ENCODE data around the gene PHF21A. TPM values are rescaled to one million over a fixed set of nuclear protein-coding genes. Genes with fewer than 3 reads are reported as not detected.
"Not testable (repeated sequence)": the region's sequence is repeated elsewhere in the genome, so short reads cannot be mapped to it uniquely, and the experiment has no call there.

PHF21A gene
- total RNA-seq, 2 experiments from 2014 or later, result 45.4 to 49.0 TPM

DNA sequence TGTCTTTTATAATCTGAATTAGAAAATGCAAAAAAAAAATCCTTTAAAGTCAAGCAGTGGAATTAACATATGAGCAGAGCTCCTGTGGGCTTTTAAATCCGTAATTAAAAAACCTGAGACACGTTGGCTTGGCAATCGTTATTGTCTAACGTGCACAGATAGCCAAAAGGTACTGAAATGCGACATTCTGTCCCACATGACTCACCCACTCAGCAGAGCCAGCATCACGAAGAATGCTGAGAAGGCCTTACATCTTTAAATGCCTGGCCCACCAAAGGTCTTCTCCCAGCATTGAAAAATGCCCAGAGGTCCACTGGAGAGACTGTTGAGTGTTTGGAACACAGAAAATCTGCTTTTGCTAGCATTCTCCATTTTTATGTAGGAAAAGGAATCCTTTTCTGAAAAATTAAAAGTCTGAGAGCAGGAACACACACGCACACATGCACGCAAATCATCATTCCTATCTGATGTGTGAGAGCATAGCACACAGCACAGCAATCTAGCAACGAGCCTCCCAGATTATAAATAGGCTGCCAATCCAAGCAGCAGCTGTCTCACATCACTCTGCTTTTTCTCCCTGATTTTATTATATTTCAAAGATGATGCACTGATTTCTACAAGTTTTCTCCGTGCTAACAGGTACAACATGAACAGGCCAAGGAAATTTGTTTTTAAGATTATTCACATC lies 94.5 kb downstream of the PHF21A start:
- POLR2A ChIA-PET, result no interaction called here
- no peak for DNase-seq
- H3K27ac Mint-ChIP-seq, result no peak overlapping the region

DNA sequence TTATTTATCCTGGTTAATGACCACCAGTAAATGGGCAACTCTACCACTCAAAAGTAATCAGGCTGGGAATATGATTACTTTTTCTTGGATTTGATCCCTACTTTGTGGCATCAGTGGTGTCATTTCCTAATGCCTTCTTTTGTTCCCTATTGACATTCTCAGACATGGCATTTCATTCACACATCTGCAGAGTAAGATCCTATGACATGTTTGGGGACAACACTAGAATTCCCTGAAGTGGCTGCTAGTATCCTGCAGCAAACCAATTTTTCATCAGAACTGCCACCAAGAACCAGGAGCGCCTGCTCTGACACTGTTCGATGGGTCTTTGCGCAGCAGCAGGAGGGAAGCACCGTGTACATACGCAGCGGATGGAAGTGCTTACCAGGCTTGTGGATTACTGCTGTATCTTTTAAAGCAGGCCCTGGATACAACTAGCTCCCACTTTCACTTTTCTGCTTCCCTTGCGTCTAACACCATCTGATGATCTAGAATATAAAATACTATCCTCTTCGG lies 101.1 kb downstream of the PHF21A start:
- Mint-ChIP-seq H3K4me1 (no peaks in the 10 kb centered on the region), H3K27ac (no peak overlapping the region), H3K4me3 (no peak overlapping the region), H3K9me3 (no peaks in the 10 kb centered on the region), H3K27me3 (no peaks in the 10 kb centered on the region), H3K36me3 (peaks cover 2% of the 10 kb centered on the region)
- POLR2A ChIA-PET, result no interaction called here
- DNase-seq, result no peak
- ATAC-seq (ENCODE audit: low read depth), result no peak

More for the DNA sequence above, 94.5 kb downstream of the PHF21A start:
- no peak for ATAC-seq (ENCODE audit: low read depth)
- Mint-ChIP-seq H3K36me3 (no peaks in the 10 kb centered on the region), H3K4me1 (no peaks in the 10 kb centered on the region), H3K27me3 (no peaks in the 10 kb centered on the region), H3K4me3 (no peak overlapping the region), H3K9me3 (no peaks in the 10 kb centered on the region)

DNA sequence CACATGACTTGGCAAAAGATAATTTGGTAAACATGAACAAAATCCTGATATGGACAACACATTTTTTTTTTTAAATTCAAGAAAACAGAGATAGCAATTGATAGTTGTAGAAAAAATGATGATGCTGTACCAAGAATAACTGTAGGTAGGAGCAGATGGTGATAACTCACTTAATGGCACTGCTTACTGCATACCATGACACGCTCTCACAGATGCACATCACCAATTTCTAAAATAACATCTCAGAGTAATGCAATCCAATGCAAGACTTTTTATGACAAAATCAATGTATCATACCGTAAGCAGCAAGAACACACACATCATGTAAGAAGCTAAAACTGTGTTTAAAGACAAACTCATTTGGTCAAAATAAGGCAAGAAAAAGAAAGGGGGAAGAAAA lies 102.6 kb downstream of the PHF21A start:
- DNase-seq (no peak), ATAC-seq (ENCODE audit: low read depth) (no peak)
- peaks cover 2% of the 10 kb centered on the region for H3K9me3 Mint-ChIP-seq
- no peaks in the 10 kb centered on the region for H3K27me3 Mint-ChIP-seq
- no peak overlapping the region for H3K27ac Mint-ChIP-seq
- H3K4me3 Mint-ChIP-seq, result no peak overlapping the region
- POLR2A ChIA-PET, result no interaction called here
- peaks cover 4% of the 10 kb centered on the region for H3K36me3 Mint-ChIP-seq
- no peaks in the 10 kb centered on the region for H3K4me1 Mint-ChIP-seq

DNA sequence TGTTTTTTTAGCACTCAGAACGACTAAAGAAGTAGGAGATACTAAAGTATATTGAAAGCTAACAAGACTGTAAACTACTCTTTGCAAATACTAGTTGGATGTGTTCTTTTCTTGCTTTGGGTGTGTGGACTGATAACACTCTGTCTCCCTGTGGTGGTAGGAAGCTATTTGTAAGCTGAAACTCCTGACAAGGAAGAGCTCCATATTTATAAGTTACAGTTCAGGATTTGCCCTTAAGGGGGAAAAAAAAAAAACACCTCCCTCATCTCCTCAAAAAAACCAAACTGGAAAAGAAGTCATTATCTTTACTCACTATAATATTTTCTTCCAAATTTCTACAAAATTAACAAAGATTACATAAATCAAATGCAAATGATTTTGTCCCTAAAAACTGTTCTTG lies 103.9 kb downstream of the PHF21A start:
- POLR2A ChIA-PET, result no interaction called here
- H3K4me3 Mint-ChIP-seq, result no peak overlapping the region
- H3K27ac Mint-ChIP-seq, result no peak overlapping the region

DNA sequence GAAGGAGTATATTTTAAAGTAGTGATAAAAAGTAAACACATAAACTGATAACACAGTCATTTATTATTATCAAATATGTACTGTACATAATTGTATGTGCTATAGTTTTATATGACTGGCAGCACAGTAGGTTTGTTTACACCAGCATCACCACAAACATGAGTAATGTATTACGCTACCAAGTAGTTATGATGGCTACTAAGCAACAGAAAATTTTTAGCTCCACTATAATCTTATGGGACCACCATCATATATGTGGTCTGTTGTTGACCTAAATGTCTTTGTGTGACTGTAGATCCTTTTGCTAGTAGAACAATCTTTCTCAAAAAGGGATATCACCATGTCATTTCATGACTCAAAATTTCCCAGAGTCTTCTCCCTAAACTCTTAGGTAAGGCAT lies 105.3 kb downstream of the PHF21A start:
- POLR2A ChIA-PET, result no interaction called here
- H3K4me1 Mint-ChIP-seq, result no peaks in the 10 kb centered on the region

More for the DNA sequence above, 103.9 kb downstream of the PHF21A start:
- DNase-seq (no peak), ATAC-seq (ENCODE audit: low read depth) (no peak)
- H3K4me1 Mint-ChIP-seq, result no peaks in the 10 kb centered on the region
- H3K27me3 Mint-ChIP-seq, result no peaks in the 10 kb centered on the region
- H3K36me3 Mint-ChIP-seq, result peaks cover 4% of the 10 kb centered on the region
- peaks cover 2% of the 10 kb centered on the region for H3K9me3 Mint-ChIP-seq

DNA sequence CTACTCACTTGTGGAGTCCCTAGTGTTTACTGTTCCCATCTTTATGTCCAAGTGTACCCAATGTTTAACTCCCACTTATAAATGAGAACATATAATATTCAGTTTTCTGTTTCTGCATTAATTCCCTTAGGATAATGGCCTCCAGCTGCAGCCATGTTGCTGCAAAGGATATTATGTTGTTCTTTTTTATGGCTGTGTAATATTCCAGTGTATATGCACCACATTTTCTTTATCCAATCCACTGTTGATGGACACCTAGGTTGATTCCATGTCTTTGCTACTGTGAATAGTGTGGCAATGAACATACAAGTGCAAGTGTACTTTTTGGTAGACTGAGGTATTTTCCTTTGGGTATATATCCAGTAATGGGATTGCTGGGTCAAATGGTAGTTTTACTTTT lies 107.1 kb downstream of the PHF21A start:
- H3K4me1 Mint-ChIP-seq; H3K27me3 Mint-ChIP-seq; DNase-seq; POLR2A ChIA-PET; H3K27ac Mint-ChIP-seq; H3K4me3 Mint-ChIP-seq; H3K36me3 Mint-ChIP-seq; H3K9me3 Mint-ChIP-seq; ATAC-seq (ENCODE audit: low read depth): not testable (repeated sequence)

More for the DNA sequence above, 105.3 kb downstream of the PHF21A start:
- Mint-ChIP-seq H3K27ac (no peak overlapping the region), H3K36me3 (peaks cover 4% of the 10 kb centered on the region), H3K27me3 (no peaks in the 10 kb centered on the region), H3K9me3 (peaks cover 2% of the 10 kb centered on the region), H3K4me3 (no peak overlapping the region)
- ATAC-seq (ENCODE audit: low read depth) (no peak), DNase-seq (no peak)

DNA sequence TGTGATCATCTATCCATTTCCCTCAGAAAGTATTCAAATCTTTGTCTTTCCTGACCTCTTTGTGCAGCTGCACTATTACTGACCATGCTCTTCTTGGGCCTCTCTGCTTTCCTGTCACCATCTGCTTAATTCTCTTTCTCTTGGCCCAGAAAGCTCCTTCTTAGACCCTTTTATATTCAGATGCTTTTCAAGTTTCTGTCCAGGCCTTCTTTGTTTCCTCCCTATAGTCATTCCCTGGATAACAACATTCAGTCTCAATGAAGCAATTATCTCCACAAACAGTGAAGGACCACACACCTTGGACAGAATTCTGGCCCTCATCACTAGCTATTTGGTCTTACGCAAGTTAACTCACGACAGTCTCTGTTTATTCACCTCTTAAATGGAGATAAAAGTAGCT lies 109.1 kb downstream of the PHF21A start:
- Mint-ChIP-seq H3K27ac (no peak overlapping the region), H3K9me3 (peaks cover 2% of the 10 kb centered on the region), H3K4me1 (no peaks in the 10 kb centered on the region), H3K36me3 (peaks cover 4% of the 10 kb centered on the region), H3K4me3 (no peak overlapping the region), H3K27me3 (no peaks in the 10 kb centered on the region)
- ATAC-seq (ENCODE audit: low read depth) (no peak), DNase-seq (no peak)
- POLR2A ChIA-PET, result no interaction called here

DNA sequence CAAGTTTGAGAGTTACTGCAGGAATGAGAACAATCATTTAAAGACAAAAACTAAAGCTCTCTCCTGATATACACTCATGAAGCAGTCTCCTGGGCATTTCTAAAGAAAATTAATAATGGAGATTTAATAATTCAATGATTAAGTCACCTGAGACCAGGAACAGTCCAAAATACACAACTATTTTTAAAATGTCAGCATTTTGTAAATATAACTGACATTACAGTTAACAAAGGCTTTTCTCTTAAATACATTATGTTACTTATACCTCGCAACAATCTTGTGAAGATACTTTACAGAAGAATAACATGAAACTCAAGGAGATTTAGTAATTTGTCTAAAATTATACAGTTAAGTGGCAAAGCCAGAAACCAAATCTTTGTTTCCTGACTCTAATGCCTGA lies 111.2 kb downstream of the PHF21A start:
- DNase-seq (no peak), ATAC-seq (ENCODE audit: low read depth) (no peak)
- Mint-ChIP-seq H3K27me3 (no peaks in the 10 kb centered on the region), H3K4me3 (no peak overlapping the region), H3K27ac (no peak overlapping the region), H3K36me3 (peaks cover 2% of the 10 kb centered on the region), H3K9me3 (peaks cover 2% of the 10 kb centered on the region), H3K4me1 (no peaks in the 10 kb centered on the region)
- POLR2A ChIA-PET, result no interaction called here

DNA sequence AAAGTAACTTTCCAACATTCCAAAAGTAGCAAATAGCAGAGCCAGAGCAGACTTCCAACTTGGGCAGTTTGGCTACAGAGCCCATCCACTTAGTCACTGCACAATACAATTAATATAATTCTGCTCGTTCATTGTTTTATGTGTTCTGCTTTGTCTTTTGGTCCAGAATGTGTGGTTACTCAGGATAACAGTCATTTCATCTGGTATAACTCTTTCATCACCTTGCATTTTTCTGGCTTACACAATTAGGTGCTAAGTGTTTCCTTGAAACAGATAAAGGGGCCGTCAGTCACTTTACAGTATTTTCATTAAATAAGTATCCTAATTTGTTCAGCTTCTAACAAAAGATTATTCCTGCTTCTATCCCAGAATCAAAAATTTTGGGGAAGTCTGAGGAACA lies 111.6 kb downstream of the PHF21A start:
- H3K36me3 Mint-ChIP-seq, result no peaks in the 10 kb centered on the region
- no peaks in the 10 kb centered on the region for H3K4me1 Mint-ChIP-seq
- no peak overlapping the region for H3K27ac Mint-ChIP-seq
- DNase-seq (no peak), ATAC-seq (ENCODE audit: low read depth) (no peak)
- H3K27me3 Mint-ChIP-seq, result no peaks in the 10 kb centered on the region
- no peak overlapping the region for H3K4me3 Mint-ChIP-seq
- H3K9me3 Mint-ChIP-seq, result no peaks in the 10 kb centered on the region
- POLR2A ChIA-PET, result no interaction called here

DNA sequence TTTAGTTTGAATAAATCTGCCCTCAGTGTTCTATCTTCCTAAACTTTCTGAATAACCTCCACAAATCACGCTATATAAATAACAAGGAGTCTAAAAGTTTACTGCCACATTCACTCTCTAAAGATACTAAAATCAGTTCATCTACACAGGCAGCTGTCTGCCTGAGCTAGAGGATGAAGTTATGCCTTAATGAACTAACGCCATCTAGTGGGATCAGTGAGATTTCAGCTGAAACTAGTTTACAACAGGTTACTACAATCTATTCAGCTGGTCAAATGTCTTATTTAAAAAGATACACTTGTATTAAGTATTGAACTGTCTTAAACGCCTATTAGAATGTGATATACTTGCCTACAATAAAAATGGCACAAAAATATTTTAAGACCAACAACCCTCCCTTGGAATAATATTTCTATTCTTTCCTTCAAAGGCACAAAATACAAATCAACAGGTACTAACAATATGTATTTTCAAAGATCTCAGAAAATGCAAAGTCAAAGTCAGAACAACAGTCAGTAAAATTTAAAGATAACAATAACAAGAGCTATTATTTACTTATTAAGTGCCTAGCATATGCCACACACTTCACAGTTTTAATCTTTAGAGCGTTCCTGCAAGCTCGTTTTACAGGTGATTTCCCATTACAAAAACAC lies 114.7 kb downstream of the PHF21A start:
- peak; percentile 88 for ATAC-seq (ENCODE audit: low read depth)
- no peak overlapping the region for H3K27ac Mint-ChIP-seq
- H3K36me3 Mint-ChIP-seq, result no peaks in the 10 kb centered on the region
- no peaks in the 10 kb centered on the region for H3K4me1 Mint-ChIP-seq
- no peaks in the 10 kb centered on the region for H3K9me3 Mint-ChIP-seq
- POLR2A ChIA-PET, result interaction anchor here (0.6 to 0.7 kb wide), 2 partner anchors 89 to 172 kb away, joined by 3 to 4 read pairs; partner anchors contain the start of gene PEX16
- DNase-seq, result no peak
- H3K27me3 Mint-ChIP-seq, result no peaks in the 10 kb centered on the region
- H3K4me3 Mint-ChIP-seq, result no peak overlapping the region

DNA sequence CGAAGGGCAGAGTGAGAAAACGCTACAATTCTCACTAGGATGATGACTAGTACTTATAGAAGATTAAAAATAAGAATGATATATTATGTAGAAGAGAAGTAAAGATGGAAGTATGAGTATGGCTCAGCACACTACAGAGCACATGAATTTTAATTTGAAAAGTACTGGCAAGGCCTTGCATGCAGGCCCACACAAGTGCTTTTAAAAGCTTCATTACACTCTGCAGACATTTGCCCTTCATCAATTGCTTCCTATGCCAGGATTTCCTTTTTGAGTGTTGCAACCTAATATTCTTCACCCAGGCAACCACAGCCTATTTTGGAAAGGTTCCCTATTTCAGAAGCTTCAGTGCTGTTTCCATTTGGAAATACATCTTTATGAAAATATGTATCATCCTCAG lies 117.7 kb downstream of the PHF21A start:
- Mint-ChIP-seq H3K27me3 (no peaks in the 10 kb centered on the region), H3K9me3 (no peaks in the 10 kb centered on the region), H3K4me3 (no peak overlapping the region), H3K36me3 (no peaks in the 10 kb centered on the region), H3K27ac (no peak overlapping the region), H3K4me1 (no peaks in the 10 kb centered on the region)
- no peak for DNase-seq
- POLR2A ChIA-PET, result no interaction called here
- no peak for ATAC-seq (ENCODE audit: low read depth)

DNA sequence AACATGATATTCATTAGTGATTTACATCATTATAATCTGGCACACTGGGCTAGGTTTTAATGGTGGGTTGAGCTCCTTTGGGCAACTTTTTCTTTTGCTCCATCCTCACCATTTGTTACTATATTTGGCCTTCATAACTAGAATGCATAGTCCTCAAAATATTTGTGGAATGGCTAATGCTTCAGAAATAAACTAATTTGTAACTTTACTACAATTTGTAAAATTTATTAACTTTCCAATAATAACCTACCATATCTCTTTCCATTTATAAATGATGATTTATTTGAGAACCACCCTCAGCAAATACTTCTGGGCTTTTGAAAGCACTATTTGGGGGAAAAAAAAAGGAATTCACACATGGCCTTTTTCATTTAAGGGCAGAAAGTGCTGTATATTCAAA lies 119.1 kb downstream of the PHF21A start:
- Mint-ChIP-seq H3K4me1 (no peaks in the 10 kb centered on the region), H3K27ac (no peak overlapping the region), H3K4me3 (no peak overlapping the region), H3K9me3 (no peaks in the 10 kb centered on the region), H3K27me3 (no peaks in the 10 kb centered on the region), H3K36me3 (no peaks in the 10 kb centered on the region)
- no peak for ATAC-seq (ENCODE audit: low read depth)
- POLR2A ChIA-PET, result no interaction called here
- no peak for DNase-seq

DNA sequence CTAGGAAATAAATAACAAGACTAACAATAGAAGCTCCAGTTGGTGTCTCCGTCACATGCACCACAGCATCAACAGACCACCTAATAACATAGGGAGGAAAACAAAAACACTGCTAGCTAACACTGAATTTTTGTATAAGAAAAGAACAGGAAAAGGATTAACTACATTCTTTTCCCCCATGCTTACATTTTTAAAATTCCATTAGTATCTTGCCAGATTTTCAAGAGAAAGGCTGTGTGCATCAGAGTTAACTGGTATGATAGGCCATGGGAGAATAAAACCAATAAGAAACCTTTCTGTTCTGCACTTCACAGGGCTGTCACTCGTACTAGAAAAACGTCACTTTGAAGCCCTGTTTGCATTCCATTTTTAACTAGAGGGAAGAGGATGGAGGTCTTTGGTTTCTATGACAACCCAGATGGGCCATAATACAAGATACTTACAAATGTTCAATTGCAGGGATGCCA lies 119.8 kb downstream of the PHF21A start:
- no peak overlapping the region for H3K4me3 Mint-ChIP-seq
- H3K27ac Mint-ChIP-seq, result no peak overlapping the region
- H3K4me1 Mint-ChIP-seq, result no peaks in the 10 kb centered on the region
- no peaks in the 10 kb centered on the region for H3K9me3 Mint-ChIP-seq
- POLR2A ChIA-PET, result no interaction called here
- no peaks in the 10 kb centered on the region for H3K27me3 Mint-ChIP-seq
- no peaks in the 10 kb centered on the region for H3K36me3 Mint-ChIP-seq
- DNase-seq (no peak), ATAC-seq (ENCODE audit: low read depth) (no peak)

DNA sequence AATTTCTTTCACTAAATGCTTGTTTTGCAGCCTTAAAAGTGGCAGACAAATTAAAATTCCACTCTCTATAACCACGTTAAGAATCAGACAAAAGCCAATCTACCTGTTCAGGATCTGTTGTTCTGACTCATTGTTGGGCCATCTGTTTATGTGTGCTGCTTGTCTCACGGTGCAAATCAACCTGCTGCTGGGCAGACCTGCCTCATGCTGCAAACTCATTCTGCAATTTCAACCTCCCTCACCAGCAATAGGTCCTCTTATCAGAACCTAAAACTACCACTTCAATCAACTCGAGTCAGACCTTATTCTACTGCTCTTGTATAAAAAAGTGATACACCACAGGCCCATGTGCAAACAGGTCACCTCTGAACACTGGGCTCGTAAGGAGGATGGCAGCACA lies 123.7 kb downstream of the PHF21A start:
- DNase-seq (no peak), ATAC-seq (ENCODE audit: low read depth) (no peak)
- no peaks in the 10 kb centered on the region for H3K27me3 Mint-ChIP-seq
- H3K4me3 Mint-ChIP-seq, result no peak overlapping the region
- H3K36me3 Mint-ChIP-seq, result no peaks in the 10 kb centered on the region
- no peak overlapping the region for H3K27ac Mint-ChIP-seq
- POLR2A ChIA-PET, result no interaction called here
- H3K4me1 Mint-ChIP-seq, result no peaks in the 10 kb centered on the region
- H3K9me3 Mint-ChIP-seq, result no peaks in the 10 kb centered on the region

Measured in activated naive CD8-positive, alpha-beta T cell treated with anti-CD3 and anti-CD28 coated beads, Interleukin-2, amount 10 ng/mL, durations not matched to agents 7 days and 5 days (primary cell).